MCF 10A (cell line): ENCODE results near the gene PLEKHG3. TPM values are rescaled to one million over a fixed set of nuclear protein-coding genes. Genes with fewer than 3 reads are reported as not detected.

ENCODE experiments used
- BruUV-seq: library from RNA; stranded (reverse); fragments of 400-500 nt; replicated peaks from 2 replicates; lab custom pipeline; 2021; lab: Mats Ljungman, UMichigan
- CTCF ChIA-PET: fragments of 300-600 bp; sonication (Branson Sonifier 250); formaldehyde crosslinking; extraction: SDS; loops from one replicate; lab custom pipeline; 2021; ENCODE audit warnings: antibody characterized with exemption, inconsistent platforms; lab: Yijun Ruan, JAX
- POLR2A ChIA-PET: fragments of 300-600, 350-650 bp; sonication (Branson Sonifier 250); formaldehyde crosslinking; extraction: SDS; loops from one replicate; lab custom pipeline; 2020; ENCODE audit warnings: antibody characterized with exemption, inconsistent platforms; lab: Yijun Ruan, JAX
- DNase-seq: peaks from one replicate; pipeline ENCODE4 v3.0.0-alpha.2; 2018; ENCODE audit not compliant: unreplicated experiment
- H3K27ac Mint-ChIP-seq: one replicate; pipeline ENCODE4 v1.8.0; 2022; ENCODE audit warnings: mild to moderate bottlenecking, low read depth, mixed read lengths; ENCODE audit not compliant: unreplicated experiment
- H3K27me3 Mint-ChIP-seq: one replicate; pipeline ENCODE4 v1.8.0; 2022; ENCODE audit warnings: mixed read lengths; ENCODE audit not compliant: insufficient read depth, unreplicated experiment
- H3K36me3 Mint-ChIP-seq: one replicate; pipeline ENCODE4 v1.8.0; 2022; ENCODE audit warnings: mild to moderate bottlenecking, moderate library complexity, mixed read lengths; ENCODE audit not compliant: insufficient read depth, unreplicated experiment
- H3K4me1 Mint-ChIP-seq: one replicate; pipeline ENCODE4 v1.8.0; 2022; ENCODE audit warnings: mixed read lengths; ENCODE audit not compliant: insufficient read depth, unreplicated experiment
- H3K4me3 Mint-ChIP-seq: one replicate; pipeline ENCODE4 v1.8.0; 2022; ENCODE audit warnings: mild to moderate bottlenecking, moderate library complexity, mixed read lengths; ENCODE audit not compliant: unreplicated experiment
- H3K9me3 Mint-ChIP-seq: one replicate; pipeline ENCODE4 v1.8.0; 2022; ENCODE audit warnings: mixed read lengths; ENCODE audit not compliant: unreplicated experiment
- intact Hi-C: fragments of 100-400 bp; cut with micrococcal nuclease; formaldehyde crosslinking; loops from 2 replicates; pipeline ENCODE4 v1.14.1; 2022
- total RNA-seq: library from RNA; stranded (reverse); gene quantifications from 2 replicates; pipeline ENCODE4 v1.2.3, GENCODE V29; 2022
- TF ChIP-seq, protein P1 (sequence below): fragments of 200-600 bp; IDR thresholded peaks from one replicate; pipeline ENCODE4 v1.8.0; 2022; ENCODE audit warnings: antibody characterized with exemption, mild to moderate bottlenecking; ENCODE audit not compliant: unreplicated experiment

The PLEKHG3 gene
- total RNA-seq, 1 experiment from 2014 or later: 72.8 TPM

DNA sequence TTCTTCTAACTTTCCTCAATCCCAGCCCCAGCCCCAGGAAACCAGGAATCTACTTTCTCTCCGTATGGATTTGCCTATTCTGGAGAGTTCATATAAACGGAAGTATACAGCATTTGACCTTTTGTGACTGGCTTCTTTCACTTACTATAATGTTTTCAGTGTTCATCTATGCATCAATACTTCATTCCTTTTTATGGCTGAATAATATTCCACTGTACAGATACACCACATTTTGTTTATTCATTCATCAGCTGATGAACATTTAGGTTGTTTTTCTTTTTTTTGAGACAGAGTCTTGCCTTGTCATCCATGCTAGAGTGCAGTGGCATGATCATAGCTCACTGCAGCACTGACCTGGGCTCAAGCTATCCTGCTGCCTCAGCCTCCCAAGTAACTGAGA lies 3.9 kb upstream of the PLEKHG3 start:
- Mint-ChIP-seq H3K9me3 (no peaks in the 10 kb centered on the region), H3K27me3 (no peaks in the 10 kb centered on the region), H3K36me3 (no peaks in the 10 kb centered on the region), H3K4me3 (no peak overlapping the region), H3K4me1 (peaks cover 18% of the 10 kb centered on the region), H3K27ac (no peak overlapping the region)
- POLR2A ChIA-PET: interaction anchor here (2.0 to 11.2 kb wide), 3 partner anchors 8 to 25 kb away, joined by 11 to 386 read pairs (median 30); no protein-coding TSS in a partner anchor
- CTCF ChIA-PET: interaction anchor here (1.4 kb wide), 1 partner anchor 26 kb away, joined by 5 read pairs; no protein-coding TSS in a partner anchor
- TF ChIP-seq, protein P1, sequence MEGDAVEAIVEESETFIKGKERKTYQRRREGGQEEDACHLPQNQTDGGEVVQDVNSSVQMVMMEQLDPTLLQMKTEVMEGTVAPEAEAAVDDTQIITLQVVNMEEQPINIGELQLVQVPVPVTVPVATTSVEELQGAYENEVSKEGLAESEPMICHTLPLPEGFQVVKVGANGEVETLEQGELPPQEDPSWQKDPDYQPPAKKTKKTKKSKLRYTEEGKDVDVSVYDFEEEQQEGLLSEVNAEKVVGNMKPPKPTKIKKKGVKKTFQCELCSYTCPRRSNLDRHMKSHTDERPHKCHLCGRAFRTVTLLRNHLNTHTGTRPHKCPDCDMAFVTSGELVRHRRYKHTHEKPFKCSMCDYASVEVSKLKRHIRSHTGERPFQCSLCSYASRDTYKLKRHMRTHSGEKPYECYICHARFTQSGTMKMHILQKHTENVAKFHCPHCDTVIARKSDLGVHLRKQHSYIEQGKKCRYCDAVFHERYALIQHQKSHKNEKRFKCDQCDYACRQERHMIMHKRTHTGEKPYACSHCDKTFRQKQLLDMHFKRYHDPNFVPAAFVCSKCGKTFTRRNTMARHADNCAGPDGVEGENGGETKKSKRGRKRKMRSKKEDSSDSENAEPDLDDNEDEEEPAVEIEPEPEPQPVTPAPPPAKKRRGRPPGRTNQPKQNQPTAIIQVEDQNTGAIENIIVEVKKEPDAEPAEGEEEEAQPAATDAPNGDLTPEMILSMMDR: no peak
- DNase-seq: no peak
- intact Hi-C loops: no loop called here
- BruUV-seq: no TSS peak

DNA sequence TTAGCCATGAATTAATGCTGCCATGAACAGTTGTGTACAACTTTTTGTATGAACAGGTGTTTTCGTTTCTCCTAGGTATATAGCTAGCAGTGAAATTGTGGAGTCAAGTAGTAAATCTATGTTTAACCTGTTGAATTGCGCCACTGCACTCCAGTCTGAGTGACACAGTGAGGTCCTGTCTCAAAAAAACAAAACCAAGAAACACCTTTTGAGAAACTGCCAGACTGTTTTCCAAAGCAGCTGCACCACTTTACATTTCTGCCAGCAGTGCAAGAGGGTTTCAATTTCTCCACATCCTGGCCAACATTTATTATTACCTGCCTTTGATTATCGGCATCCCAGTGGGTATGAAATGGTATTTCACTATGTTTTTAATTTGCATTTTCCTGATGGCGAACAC lies 3.3 kb upstream of the PLEKHG3 start:
- TF ChIP-seq, protein P1: no peak
- BruUV-seq: no TSS peak
- H3K4me1 Mint-ChIP-seq: peaks cover 24% of the 10 kb centered on the region

DNA sequence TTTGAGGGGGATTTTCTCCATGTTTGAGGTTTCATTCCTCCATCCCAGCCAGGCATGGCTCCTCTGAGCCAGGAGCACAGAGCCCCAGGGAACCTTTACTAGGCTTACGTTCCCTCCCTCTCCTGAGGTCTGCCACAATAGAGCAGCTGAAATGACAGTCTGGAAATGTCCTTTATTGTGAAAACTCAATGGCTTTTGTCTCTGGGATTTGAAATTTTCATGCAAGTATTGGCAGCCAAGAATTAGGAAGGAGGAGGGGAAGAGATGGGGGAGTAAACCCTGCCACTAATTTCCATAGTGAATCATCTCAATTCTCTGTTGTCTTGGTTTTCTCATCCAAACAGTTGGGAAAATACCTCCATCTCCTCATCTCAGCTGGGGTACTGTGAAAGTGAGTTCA lies 2.6 kb upstream of the PLEKHG3 start:
- intact Hi-C loops: no loop called here
- no TSS peak for BruUV-seq
- Mint-ChIP-seq H3K9me3 (no peaks in the 10 kb centered on the region), H3K4me1 (peaks cover 28% of the 10 kb centered on the region), H3K4me3 (no peak overlapping the region), H3K36me3 (no peaks in the 10 kb centered on the region), H3K27me3 (no peaks in the 10 kb centered on the region), H3K27ac (no peak overlapping the region)
- CTCF ChIA-PET: no interaction called here
- no peak for DNase-seq
- POLR2A ChIA-PET: interaction anchor here (0.7 to 11.2 kb wide), 9 partner anchors 9 to 65 kb away, joined by 3 to 386 read pairs (median 5); no protein-coding TSS in a partner anchor
- TF ChIP-seq, protein P1: no peak

More for the DNA sequence above, 3.3 kb upstream of the PLEKHG3 start:
- no peak overlapping the region for H3K27ac Mint-ChIP-seq
- POLR2A ChIA-PET: interaction anchor here (1.2 to 11.2 kb wide), 4 partner anchors 9 to 25 kb away, joined by 4 to 386 read pairs (median 20); no protein-coding TSS in a partner anchor
- no peak overlapping the region for H3K4me3 Mint-ChIP-seq
- H3K9me3 Mint-ChIP-seq: no peaks in the 10 kb centered on the region
- H3K27me3 Mint-ChIP-seq: no peaks in the 10 kb centered on the region
- intact Hi-C loops: no loop called here
- DNase-seq: no peak
- CTCF ChIA-PET: interaction anchor here (1.4 kb wide), 1 partner anchor 26 kb away, joined by 5 read pairs; no protein-coding TSS in a partner anchor
- no peaks in the 10 kb centered on the region for H3K36me3 Mint-ChIP-seq

DNA sequence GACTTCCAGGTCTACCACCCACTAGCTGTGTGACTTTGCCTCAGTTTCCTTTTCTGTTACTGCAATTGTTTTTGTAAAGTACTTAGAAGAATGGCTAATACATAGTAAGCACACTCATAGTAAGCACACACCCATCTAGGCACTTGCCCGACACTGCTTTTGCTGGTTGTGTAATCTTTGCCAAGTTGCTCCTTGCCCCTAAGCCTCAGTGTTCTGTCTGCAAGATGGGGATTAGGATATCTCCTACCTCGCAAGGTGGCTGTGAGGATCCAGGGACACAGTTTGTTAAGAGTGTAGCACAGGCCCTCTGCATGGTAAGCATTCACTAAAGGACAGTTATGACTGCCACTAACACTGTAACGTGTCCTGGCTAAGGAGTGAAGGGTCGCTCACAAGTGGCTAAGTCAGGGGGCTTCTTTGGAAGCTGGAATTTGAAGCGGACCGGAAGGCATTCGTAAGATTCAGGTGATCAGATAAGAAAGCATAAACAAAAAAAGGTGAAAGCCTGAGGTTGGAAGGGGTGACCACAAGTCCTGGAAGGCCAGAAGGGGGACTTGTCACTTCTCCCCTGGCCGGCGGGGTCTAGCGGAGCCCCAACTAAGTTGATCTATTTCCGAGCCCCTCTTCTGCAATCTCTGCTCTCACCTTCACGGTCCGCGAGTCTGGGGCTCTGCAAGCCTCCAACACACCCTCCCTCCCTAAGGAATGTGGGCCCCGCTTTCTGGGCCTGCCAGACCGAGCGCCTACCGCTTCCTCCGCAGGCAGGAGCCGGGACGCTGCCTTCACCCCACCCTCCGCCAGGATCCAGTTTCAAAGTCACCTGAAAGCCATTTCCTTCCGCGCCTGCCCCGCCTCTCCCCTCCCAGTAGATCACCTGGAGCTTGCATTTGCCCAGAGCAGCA lies 1.5 kb upstream of the PLEKHG3 start:
- DNase-seq: peak; percentile 68
- H3K27me3 Mint-ChIP-seq: no peaks in the 10 kb centered on the region
- POLR2A ChIA-PET: interaction anchor here (0.5 to 11.2 kb wide), 17 partner anchors 10 to 236 kb away, joined by 3 to 386 read pairs (median 5); partner anchors contain the start of genes HSPA2 and ZBTB1
- peak overlapping the region; percentile 81 for H3K4me3 Mint-ChIP-seq
- H3K4me1 Mint-ChIP-seq: peaks cover 38% of the 10 kb centered on the region
- intact Hi-C loops: loop anchor here (1.0 kb wide), 1 partner anchor 20 kb away; no protein-coding TSS in a partner anchor
- TF ChIP-seq, protein P1: no peak
- peak overlapping the region; percentile 0 for H3K27ac Mint-ChIP-seq
- CTCF ChIA-PET: interaction anchor here (1.5 kb wide), 1 partner anchor 18 kb away, joined by 4 read pairs; no protein-coding TSS in a partner anchor
- no peaks in the 10 kb centered on the region for H3K36me3 Mint-ChIP-seq
- no TSS peak for BruUV-seq
- no peaks in the 10 kb centered on the region for H3K9me3 Mint-ChIP-seq
